NCI-H2029 treated with DMSO at 0.1 percent for 48 hours (cell line): ENCODE data around the gene ZMYND12.

Experiments
- DNase-seq: peaks from one replicate; lab custom pipeline; 2025; lab: John Stamatoyannopoulos, UW

Gene ZMYND12

GRCh38 chr1:42439940-42440339 is 15.9 kb downstream of the ZMYND12 start:
- peak; percentile 82 for DNase-seq

GRCh38 chr1:42434340-42434739 is 21.5 kb downstream of the ZMYND12 start:
- DNase-seq: no peak

DNA sequence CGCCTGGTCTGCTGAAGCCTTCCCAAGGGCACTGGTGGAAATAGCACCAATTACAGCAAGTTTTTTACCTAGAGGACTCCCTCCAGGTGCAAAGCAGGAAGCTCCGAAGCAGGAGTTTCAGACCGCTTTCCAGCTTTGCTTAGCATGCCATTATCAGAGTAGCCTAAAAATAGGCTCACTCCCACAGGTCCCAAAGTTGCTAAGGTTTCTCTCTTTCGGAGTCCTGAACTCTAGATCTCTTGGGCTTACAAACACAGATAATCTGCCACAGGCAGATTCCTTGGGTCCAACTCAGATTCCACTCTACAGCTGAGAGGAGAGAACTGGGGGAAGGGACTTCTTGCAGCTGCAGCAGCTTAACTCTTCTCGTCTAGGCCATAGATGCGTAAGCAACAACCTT is 22.5 kb downstream of the ZMYND12 start:
- no peak for DNase-seq

DNA sequence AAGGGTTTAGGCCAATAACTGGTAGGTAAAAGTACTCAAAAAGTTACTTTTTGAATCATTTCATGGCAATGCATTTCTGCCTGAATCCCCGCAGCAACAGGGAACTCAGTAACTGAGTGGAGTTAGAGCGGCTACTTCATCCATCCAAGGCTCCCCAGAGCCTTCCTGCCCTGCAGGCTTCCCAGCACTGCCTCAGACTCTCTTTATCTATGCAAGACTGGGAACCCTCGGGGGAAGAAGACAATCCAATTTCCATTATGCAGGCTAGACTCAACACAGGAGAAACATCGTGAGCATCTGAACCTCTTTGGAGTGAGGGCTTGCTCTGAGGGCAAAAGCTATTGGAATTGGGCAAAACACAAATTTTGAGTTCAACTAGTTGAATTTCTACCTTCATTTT is 23.1 kb downstream of the ZMYND12 start:
- DNase-seq: no peak

GRCh38 chr1:42431514-42431913 is 24.3 kb downstream of the ZMYND12 start:
- no peak for DNase-seq

GRCh38 chr1:42430286-42431135 is 25.3 kb downstream of the ZMYND12 start:
- DNase-seq: no peak

DNA sequence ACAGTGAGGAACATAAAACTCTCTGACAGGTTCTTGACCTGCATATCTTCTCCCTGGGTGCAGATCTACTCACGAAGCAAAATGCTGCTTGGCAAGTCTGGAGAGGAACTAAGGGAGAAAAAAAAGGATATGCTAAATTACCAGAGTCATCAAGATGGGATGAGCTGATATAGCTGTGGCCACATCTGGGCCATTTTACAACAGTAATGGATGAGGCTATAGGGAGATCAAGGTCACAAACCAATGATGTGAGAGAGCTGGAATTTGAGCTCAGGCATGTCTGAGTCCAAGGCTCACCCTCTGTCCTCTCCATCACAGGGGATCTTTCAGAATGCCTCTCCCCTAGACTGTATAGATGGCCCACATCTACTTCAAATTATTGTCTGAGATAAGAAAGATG is 26.2 kb downstream of the ZMYND12 start:
- DNase-seq: no peak

GRCh38 chr1:42427240-42427639 is 28.6 kb downstream of the ZMYND12 start:
- no peak for DNase-seq

DNA sequence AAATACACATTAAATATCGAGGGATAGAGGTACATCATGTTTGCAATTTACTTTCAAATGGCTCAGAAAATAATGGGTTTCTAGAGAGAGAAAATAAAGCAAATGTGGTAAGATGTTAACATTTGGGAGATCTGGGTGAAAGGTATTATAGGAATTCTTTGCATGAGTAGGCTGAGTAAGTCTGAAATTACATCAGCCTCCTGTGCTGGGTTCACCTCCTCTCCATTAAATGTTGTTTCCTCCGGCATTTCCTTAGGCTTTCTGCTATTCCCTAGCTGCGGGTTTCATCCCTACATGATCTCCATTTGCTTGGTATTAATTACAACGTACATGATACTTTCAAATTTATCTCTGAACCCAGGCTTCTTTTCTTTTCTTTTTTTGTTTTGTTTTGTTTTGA is 31.6 kb downstream of the ZMYND12 start:
- peak; percentile 62 for DNase-seq

GRCh38 chr1:42423681-42424080 is 32.1 kb downstream of the ZMYND12 start:
- DNase-seq: peak; percentile 93

GRCh38 chr1:42422737-42423136 is 33.1 kb downstream of the ZMYND12 start:
- DNase-seq: no peak

DNA sequence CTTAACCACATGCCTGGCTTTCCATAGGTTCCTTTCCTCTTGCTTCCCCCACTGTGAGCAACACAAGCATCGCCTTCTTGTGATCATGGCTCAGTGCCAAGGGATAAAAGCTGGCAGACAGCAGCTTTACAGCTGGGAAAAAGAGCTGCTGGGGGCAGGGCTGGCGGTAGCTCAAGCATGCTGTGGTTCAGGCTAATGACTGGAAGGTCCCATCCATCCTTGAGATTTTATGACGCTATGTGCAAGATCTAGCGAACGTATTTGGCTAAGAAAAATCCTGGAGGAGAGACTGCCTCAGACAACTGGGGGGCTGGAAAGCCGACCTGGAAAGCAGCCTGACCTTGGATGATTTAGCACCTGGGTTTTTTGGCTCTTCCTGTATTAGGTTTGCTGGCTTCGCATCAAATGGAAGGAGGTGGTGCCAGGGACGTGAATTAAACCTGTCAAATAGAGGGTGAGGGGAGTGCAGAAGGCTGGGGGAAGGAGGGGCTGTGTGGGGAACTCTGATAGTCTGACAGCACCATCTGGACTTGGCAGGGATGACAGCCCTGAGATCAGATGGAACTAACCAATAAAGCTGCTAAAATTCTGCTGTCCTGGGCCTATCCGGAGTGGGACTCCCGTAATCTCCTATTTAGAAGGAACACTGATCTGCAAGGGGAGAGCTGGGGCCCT is 34.8 kb downstream of the ZMYND12 start:
- DNase-seq: peak; percentile 100

DNA sequence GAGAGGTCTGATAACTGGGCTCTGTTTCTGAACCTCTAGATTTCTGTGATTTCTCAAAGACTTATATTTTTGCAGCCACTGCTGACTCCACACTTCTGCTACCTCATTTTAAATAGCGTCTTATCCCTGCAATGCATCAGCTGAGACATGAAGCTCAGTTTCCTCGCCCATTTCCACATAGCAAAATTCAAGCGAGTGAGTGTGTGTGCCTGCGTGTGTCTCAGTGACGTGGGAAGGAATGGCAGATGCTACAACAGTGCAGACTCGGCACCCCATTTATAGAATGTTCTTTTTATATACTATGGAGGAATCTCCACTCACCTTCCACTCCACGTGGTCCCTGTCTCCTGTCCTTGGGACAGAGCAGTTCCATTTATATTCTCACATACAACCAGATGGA is 35.7 kb downstream of the ZMYND12 start:
- DNase-seq: no peak

GRCh38 chr1:42419126-42419821 is 36.5 kb downstream of the ZMYND12 start:
- DNase-seq: peak; percentile 82

GRCh38 chr1:42418516-42418915 is 37.3 kb downstream of the ZMYND12 start:
- DNase-seq: no peak

GRCh38 chr1:42417166-42417565 is 38.7 kb downstream of the ZMYND12 start:
- no peak for DNase-seq

DNA sequence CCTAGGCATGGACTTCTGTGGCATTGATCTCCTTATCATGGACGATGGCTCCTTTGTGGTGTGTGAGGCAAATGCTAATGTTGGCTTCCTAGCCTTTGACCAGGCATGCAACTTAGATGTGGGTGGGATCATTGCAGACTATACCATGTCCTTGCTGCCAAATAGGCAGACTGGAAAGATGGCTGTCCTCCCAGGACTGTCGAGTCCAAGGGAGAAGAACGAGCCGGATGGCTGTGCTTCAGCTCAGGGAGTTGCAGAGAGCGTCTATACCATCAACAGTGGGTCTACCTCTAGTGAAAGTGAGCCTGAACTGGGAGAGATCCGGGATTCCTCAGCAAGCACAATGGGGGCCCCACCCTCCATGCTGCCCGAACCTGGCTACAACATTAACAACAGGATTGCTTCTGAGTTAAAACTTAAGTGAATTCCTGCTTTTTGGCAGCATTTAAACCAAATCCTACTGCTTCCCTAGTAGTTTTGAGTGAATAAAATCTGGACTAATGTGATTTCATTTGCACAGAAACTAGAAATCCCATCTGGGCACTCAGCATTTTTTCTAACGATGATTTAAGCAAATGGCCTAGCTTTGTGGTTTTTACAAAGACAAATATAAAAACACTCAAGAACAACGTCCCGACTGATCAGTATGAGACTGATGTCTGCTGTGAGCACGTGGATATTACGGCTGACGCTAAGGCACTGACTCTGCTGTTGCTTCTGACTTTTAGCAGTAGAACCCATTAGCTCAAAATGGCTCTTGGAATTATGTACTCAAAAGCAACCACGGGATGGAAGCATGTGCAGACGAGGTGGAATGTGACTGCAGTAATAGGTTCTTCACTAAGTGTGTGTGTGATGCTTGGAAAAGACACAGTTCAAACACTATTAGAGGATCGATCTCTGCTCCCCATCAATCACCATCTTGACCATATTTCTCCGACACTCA is 41.0 kb downstream of the ZMYND12 start:
- DNase-seq: no peak

GRCh38 chr1:42403880-42404400 is 51.9 kb downstream of the ZMYND12 start:
- no peak for DNase-seq

- no peak for DNase-seq
These were observed 56.3 kb downstream of the ZMYND12 start for GRCh38 chr1:42399315-42400100.

GRCh38 chr1:42392967-42393848 is 62.6 kb downstream of the ZMYND12 start:
- no peak for DNase-seq
